ENCODE measurements around the gene PLA2G2C. TPM values are rescaled to one million over a fixed set of nuclear protein-coding genes. Genes with fewer than 3 reads are reported as not detected.

The PLA2G2C gene
- total RNA-seq, 1 experiment from 2014 or later, result not detected

DNA sequence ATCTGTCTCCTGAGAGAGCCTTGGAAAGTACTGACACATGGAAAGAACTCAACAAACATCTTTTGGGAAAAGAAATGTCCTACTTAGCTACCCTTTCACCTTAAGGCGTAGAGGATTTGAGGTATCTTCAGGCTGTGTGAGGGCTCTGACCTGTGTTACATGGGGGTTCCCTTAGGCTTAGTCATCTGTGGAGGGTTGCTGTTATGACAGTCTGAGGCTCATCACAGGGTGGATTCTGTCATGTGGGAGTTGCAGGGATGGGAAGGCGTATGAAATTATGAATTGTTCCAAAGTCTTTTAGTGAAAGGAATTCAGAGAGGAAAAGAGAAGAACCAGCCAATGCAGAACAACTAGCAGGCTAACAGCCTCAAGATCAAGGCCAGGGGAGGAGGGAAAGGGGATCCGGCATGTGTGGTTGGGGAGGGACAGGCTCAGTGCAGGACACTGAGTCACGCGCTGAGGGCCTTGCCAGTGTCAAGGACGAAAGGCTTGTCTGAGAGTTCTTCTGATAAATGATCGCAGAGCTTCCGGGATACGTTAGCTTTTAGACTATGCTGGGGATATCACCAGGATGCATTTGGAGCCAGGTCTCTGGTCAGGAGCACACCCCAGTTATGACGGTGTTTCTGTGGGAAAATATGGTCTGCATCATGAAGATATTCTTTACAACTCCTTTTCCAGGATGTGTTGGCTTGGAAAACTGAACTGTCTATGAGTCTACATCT lies 24.6 kb upstream of the PLA2G2C start (continued):
- TF ChIP-seq, protein P1, sequence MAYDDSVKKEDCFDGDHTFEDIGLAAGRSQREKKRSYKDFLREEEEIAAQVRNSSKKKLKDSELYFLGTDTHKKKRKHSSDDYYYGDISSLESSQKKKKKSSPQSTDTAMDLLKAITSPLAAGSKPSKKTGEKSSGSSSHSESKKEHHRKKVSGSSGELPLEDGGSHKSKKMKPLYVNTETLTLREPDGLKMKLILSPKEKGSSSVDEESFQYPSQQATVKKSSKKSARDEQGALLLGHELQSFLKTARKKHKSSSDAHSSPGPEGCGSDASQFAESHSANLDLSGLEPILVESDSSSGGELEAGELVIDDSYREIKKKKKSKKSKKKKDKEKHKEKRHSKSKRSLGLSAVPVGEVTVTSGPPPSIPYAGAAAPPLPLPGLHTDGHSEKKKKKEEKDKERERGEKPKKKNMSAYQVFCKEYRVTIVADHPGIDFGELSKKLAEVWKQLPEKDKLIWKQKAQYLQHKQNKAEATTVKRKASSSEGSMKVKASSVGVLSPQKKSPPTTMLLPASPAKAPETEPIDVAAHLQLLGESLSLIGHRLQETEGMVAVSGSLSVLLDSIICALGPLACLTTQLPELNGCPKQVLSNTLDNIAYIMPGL (CRISPR knock-in tag; IDR thresholded peaks at IDR 0.05), result no peak

DNA sequence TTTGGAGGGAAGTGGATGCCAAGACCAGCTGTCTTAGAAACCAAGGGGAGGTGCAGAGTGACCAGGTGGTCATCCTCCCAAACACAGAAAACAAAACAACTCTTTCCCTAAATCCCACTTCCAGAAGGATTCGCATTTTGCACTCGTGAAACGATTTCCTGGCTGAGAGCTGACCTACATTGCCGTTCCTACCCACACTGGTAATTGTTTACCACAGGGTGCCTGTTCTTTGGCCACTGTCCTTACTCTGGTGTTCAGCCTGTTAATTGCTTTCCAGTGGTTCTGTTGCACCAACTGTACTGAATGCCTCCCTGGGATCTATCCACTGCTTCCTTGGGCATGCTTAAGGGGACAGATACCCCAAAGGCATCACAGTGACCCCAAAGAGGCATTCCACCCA lies 23.2 kb upstream of the PLA2G2C start:
- Mint-ChIP-seq H3K36me3 (no peaks in the 10 kb centered on the region), H3K4me1 (peaks cover 27% of the 10 kb centered on the region), H3K9me3 (no peaks in the 10 kb centered on the region), H3K27me3 (ENCODE audit: low read depth) (no peaks in the 10 kb centered on the region), H3K4me3 (no peak overlapping the region), H3K27ac (no peak overlapping the region)
- ChIA-PET CTCF (interaction anchor here (0.6 kb wide), 1 partner anchor 12 kb away, joined by 3 read pairs; no protein-coding TSS in a partner anchor), POLR2A (no interaction called here)
- no peak for DNase-seq (ENCODE audit: low spot score)
- ATAC-seq, result no peak
- TF ChIP-seq, protein P2, sequence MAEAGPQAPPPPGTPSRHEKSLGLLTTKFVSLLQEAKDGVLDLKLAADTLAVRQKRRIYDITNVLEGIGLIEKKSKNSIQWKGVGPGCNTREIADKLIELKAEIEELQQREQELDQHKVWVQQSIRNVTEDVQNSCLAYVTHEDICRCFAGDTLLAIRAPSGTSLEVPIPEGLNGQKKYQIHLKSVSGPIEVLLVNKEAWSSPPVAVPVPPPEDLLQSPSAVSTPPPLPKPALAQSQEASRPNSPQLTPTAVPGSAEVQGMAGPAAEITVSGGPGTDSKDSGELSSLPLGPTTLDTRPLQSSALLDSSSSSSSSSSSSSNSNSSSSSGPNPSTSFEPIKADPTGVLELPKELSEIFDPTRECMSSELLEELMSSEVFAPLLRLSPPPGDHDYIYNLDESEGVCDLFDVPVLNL (CRISPR knock-in tag; IDR thresholded peaks at IDR 0.05; ENCODE audit: borderline replicate concordance, low read depth), result no peak
- no peak for TF ChIP-seq GTF2I (CRISPR knock-in tag; conservative IDR thresholded peaks at IDR 0.05)
- no peak for TF ChIP-seq ZNF138 (CRISPR knock-in tag; conservative IDR thresholded peaks at IDR 0.05)
- TF ChIP-seq, protein P3, sequence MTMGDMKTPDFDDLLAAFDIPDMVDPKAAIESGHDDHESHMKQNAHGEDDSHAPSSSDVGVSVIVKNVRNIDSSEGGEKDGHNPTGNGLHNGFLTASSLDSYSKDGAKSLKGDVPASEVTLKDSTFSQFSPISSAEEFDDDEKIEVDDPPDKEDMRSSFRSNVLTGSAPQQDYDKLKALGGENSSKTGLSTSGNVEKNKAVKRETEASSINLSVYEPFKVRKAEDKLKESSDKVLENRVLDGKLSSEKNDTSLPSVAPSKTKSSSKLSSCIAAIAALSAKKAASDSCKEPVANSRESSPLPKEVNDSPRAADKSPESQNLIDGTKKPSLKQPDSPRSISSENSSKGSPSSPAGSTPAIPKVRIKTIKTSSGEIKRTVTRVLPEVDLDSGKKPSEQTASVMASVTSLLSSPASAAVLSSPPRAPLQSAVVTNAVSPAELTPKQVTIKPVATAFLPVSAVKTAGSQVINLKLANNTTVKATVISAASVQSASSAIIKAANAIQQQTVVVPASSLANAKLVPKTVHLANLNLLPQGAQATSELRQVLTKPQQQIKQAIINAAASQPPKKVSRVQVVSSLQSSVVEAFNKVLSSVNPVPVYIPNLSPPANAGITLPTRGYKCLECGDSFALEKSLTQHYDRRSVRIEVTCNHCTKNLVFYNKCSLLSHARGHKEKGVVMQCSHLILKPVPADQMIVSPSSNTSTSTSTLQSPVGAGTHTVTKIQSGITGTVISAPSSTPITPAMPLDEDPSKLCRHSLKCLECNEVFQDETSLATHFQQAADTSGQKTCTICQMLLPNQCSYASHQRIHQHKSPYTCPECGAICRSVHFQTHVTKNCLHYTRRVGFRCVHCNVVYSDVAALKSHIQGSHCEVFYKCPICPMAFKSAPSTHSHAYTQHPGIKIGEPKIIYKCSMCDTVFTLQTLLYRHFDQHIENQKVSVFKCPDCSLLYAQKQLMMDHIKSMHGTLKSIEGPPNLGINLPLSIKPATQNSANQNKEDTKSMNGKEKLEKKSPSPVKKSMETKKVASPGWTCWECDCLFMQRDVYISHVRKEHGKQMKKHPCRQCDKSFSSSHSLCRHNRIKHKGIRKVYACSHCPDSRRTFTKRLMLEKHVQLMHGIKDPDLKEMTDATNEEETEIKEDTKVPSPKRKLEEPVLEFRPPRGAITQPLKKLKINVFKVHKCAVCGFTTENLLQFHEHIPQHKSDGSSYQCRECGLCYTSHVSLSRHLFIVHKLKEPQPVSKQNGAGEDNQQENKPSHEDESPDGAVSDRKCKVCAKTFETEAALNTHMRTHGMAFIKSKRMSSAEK (CRISPR knock-in tag; IDR thresholded peaks at IDR 0.05; ENCODE audit: borderline replicate concordance), result no peak
- no peak for TF ChIP-seq NR3C1 (CRISPR knock-in tag; conservative IDR thresholded peaks at IDR 0.05; ENCODE audit: low read depth)
- TF ChIP-seq, protein P4, sequence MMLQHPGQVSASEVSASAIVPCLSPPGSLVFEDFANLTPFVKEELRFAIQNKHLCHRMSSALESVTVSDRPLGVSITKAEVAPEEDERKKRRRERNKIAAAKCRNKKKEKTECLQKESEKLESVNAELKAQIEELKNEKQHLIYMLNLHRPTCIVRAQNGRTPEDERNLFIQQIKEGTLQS (CRISPR knock-in tag; conservative IDR thresholded peaks at IDR 0.05), result no peak
- TF ChIP-seq SP1 (CRISPR knock-in tag; conservative IDR thresholded peaks at IDR 0.05), result no peak
- no peak for TF ChIP-seq NFATC4 (CRISPR knock-in tag; IDR thresholded peaks at IDR 0.05)
- no peak for TF ChIP-seq NR2C2 (CRISPR knock-in tag; IDR thresholded peaks at IDR 0.05)
- no peak for TF ChIP-seq ZBTB21 (CRISPR knock-in tag; IDR thresholded peaks at IDR 0.05; ENCODE audit: borderline replicate concordance)
- no peak for TF ChIP-seq ZNF671 (CRISPR knock-in tag; IDR thresholded peaks at IDR 0.05)

DNA sequence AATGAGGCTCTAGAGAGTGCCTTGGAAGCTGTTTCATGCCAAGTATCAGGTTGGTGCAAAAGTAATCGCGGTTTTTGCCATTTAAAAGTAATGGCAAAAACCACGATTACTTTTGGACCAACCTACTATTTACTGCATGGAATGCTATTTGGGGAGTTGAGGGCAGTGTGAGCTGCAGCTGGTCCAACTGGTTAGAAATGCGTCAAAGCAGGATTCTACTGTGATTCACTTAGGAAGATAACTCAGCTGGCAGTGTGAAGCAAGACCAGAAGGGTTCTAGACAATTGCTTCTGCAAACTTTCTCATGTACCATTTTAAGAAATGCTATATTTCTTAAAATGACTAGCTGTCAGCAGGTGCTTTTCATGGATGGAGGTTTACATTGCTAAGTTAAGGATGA lies 21.2 kb upstream of the PLA2G2C start:
- no peak for TF ChIP-seq SOX15 (CRISPR knock-in tag; IDR thresholded peaks at IDR 0.05)
- no peak for TF ChIP-seq CREM (CRISPR knock-in tag; IDR thresholded peaks at IDR 0.05)
- TF ChIP-seq NFYB (CRISPR knock-in tag; conservative IDR thresholded peaks at IDR 0.05; ENCODE audit: low read depth), result no peak
- DNase-seq (ENCODE audit: low spot score) (no peak), ATAC-seq (no peak)
- Mint-ChIP-seq H3K27me3 (ENCODE audit: low read depth) (no peaks in the 10 kb centered on the region; the same call in 1 of the 2 replicates), H3K4me1 (peaks cover 19% of the 10 kb centered on the region), H3K9me3 (no peaks in the 10 kb centered on the region), H3K4me3 (no peak overlapping the region), H3K27ac (no peak overlapping the region), H3K36me3 (no peaks in the 10 kb centered on the region)
- POLR2A ChIA-PET, result interaction anchor here (0.7 kb wide), 1 partner anchor 486 kb away, joined by 3 read pairs; no protein-coding TSS in a partner anchor
- CTCF ChIA-PET, result interaction anchor here (1.4 to 1.5 kb wide), 2 partner anchors 9 to 56 kb away, joined by 3 to 5 read pairs; no protein-coding TSS in a partner anchor

Data from WTC11 (cell line).